ENCODE results near the gene PRDM5. TPM values are rescaled to one million over a fixed set of nuclear protein-coding genes. Genes with fewer than 3 reads are reported as not detected.

Gene PRDM5
- total and polyA plus RNA-seq, 2 of the 13 experiments (the other 11 are each of a cell fraction or from before 2014, with no cell fraction given): not detected

DNA sequence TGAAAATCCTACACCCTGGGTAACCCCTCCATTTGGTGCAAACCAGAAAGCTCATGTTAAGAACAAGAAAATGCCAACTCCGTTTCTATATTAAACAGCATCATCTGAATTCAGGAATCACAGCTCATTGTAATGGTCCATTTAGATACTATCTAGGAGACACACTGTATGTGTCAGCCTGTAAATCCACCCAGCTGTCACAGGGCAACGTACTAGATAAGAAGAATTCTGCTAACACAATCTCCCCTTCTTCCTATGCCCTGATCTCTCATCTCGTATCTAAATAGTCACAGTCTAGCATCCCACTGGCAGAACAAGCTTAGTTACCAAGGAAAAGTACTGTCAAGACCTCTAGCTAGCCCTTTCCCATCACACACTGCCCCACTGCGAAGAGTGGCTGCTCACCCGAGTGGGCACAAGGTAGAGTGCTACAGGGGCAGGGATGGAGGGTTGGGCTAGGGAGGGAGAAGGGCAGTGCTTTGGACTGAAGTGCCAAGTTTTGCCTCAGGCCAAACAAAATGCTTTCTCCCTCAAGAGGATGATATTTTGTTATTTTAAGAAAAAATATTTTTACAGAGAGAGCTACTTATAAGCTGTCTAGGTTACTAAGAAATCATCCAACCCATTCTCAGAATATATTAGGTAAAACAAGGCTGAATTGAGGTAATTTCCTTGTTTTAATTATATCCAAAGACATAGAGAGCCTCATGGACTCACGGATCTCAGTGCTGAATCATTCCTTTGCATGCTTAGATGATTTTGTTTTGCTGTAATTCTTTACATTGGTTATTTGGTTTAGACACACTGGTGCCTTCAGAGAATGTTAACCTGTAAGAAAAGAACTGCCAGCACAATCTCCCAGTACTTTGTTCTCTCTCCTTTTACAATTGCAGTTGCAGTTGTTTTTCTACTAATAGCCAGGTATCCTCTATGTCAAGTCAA lies 196.6 kb downstream of the PRDM5 start:
- FAIRE-seq (no peak), DNase-seq (ENCODE audit: low spot score) (no peak), ATAC-seq (no peak)
- Histone ChIP-seq H3K9ac (ENCODE audit: insufficient read depth, low read depth, low read length) (no peak overlapping the region), H3K27me3 (ENCODE audit: control insufficient read depth in 1 of 2, insufficient read depth in 2 of 2, low read length in 2 of 2) (no peaks in the 10 kb centered on the region), H3K79me2 (ENCODE audit: insufficient read depth, low read length) (no peaks in the 10 kb centered on the region), H3K36me3 (replicated peaks in 1 of 2; ENCODE audit: control insufficient read depth in 1 of 2, insufficient read depth in 2 of 2, low read length in 2 of 2) (no peaks in the 10 kb centered on the region), H3K4me2 (ENCODE audit: low read depth, low read length) (no peak overlapping the region), H4K20me1 (ENCODE audit: insufficient read depth, low read length) (no peaks in the 10 kb centered on the region), H3K4me1 (ENCODE audit: insufficient read depth, low read length) (no peaks in the 10 kb centered on the region), H3K27ac (ENCODE audit: extremely low read length, insufficient read depth, low read length) (no peak overlapping the region), H3K4me3 (replicated peaks in 1 of 3; ENCODE audit: insufficient read depth in 1 of 3, low read depth in 2 of 3, low read length in 3 of 3) (no peak overlapping the region), H2AFZ (ENCODE audit: low read length) (no peak overlapping the region), H3K9me3 (ENCODE audit: low read length) (no peaks in the 10 kb centered on the region)
- 1% methylated on average over 6 of the region's 6 CpGs for WGBS (ENCODE audit: low lambda C conversion rate)
- POLR2A ChIA-PET: no interaction called here
- CTCF ChIA-PET (ENCODE audit: low intra/inter-chr PET ratio, low total read pairs): no interaction called here
- BruUV-seq (replicated peaks): no TSS peak
- in situ Hi-C loops (cut with HindIII; ENCODE audit: extremely low pct_ligation_motif_present, low pct_unique_long_range_greater_than_20kb): no loop called here
- TF ChIP-seq, protein P1, sequence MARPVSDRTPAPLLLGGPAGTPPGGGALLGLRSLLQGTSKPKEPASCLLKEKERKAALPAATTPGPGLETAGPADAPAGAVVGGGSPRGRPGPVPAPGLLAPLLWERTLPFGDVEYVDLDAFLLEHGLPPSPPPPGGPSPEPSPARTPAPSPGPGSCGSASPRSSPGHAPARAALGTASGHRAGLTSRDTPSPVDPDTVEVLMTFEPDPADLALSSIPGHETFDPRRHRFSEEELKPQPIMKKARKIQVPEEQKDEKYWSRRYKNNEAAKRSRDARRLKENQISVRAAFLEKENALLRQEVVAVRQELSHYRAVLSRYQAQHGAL (CRISPR knock-in tag; IDR thresholded peaks at IDR 0.05; ENCODE audit: not compliant biosample characterization): no peak
- no peak for TF ChIP-seq YEATS2 (CRISPR knock-in tag; IDR thresholded peaks at IDR 0.05; ENCODE audit: borderline replicate concordance)
- no peak for TF ChIP-seq MAFK (conservative IDR thresholded peaks at IDR 0.05 in 1 of 2, IDR thresholded peaks at IDR 0.05 in 1 of 2; ENCODE audit: low read length in 2 of 2)
- no peak for TF ChIP-seq NCOA1 (CRISPR knock-in tag; IDR thresholded peaks at IDR 0.05)
- no peak for TF ChIP-seq HNRNPH1 (optimal IDR thresholded peaks at IDR 0.05; ENCODE audit: low read depth, low read length)
- TF ChIP-seq ZNF383 (CRISPR knock-in tag; IDR thresholded peaks at IDR 0.05; ENCODE audit: borderline replicate concordance): no peak
- no peak for TF ChIP-seq ZNF101 (CRISPR knock-in tag; IDR thresholded peaks at IDR 0.05; ENCODE audit: borderline replicate concordance, low read depth)
- TF ChIP-seq, protein P2, sequence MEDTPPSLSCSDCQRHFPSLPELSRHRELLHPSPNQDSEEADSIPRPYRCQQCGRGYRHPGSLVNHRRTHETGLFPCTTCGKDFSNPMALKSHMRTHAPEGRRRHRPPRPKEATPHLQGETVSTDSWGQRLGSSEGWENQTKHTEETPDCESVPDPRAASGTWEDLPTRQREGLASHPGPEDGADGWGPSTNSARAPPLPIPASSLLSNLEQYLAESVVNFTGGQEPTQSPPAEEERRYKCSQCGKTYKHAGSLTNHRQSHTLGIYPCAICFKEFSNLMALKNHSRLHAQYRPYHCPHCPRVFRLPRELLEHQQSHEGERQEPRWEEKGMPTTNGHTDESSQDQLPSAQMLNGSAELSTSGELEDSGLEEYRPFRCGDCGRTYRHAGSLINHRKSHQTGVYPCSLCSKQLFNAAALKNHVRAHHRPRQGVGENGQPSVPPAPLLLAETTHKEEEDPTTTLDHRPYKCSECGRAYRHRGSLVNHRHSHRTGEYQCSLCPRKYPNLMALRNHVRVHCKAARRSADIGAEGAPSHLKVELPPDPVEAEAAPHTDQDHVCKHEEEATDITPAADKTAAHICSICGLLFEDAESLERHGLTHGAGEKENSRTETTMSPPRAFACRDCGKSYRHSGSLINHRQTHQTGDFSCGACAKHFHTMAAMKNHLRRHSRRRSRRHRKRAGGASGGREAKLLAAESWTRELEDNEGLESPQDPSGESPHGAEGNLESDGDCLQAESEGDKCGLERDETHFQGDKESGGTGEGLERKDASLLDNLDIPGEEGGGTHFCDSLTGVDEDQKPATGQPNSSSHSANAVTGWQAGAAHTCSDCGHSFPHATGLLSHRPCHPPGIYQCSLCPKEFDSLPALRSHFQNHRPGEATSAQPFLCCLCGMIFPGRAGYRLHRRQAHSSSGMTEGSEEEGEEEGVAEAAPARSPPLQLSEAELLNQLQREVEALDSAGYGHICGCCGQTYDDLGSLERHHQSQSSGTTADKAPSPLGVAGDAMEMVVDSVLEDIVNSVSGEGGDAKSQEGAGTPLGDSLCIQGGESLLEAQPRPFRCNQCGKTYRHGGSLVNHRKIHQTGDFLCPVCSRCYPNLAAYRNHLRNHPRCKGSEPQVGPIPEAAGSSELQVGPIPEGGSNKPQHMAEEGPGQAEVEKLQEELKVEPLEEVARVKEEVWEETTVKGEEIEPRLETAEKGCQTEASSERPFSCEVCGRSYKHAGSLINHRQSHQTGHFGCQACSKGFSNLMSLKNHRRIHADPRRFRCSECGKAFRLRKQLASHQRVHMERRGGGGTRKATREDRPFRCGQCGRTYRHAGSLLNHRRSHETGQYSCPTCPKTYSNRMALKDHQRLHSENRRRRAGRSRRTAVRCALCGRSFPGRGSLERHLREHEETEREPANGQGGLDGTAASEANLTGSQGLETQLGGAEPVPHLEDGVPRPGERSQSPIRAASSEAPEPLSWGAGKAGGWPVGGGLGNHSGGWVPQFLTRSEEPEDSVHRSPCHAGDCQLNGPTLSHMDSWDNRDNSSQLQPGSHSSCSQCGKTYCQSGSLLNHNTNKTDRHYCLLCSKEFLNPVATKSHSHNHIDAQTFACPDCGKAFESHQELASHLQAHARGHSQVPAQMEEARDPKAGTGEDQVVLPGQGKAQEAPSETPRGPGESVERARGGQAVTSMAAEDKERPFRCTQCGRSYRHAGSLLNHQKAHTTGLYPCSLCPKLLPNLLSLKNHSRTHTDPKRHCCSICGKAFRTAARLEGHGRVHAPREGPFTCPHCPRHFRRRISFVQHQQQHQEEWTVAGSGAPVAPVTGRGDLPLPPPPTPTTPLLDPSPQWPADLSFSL (CRISPR knock-in tag; IDR thresholded peaks at IDR 0.05): no peak
- no peak for TF ChIP-seq SIN3A (IDR thresholded peaks at IDR 0.05; ENCODE audit: borderline replicate concordance, low read depth, low read length)
- TF ChIP-seq, protein P3, sequence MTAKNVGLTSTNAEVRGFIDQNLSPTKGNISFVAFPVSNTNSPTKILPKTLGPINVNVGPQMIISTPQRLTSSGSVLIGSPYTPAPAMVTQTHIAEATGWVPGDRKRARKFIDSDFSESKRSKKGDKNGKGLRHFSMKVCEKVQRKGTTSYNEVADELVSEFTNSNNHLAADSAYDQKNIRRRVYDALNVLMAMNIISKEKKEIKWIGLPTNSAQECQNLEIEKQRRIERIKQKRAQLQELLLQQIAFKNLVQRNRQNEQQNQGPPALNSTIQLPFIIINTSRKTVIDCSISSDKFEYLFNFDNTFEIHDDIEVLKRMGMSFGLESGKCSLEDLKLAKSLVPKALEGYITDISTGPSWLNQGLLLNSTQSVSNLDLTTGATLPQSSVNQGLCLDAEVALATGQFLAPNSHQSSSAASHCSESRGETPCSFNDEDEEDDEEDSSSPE (CRISPR knock-in tag; IDR thresholded peaks at IDR 0.05): no peak
- no peak for TF ChIP-seq ZNF282 (IDR thresholded peaks at IDR 0.05; ENCODE audit: partially characterized antibody)
- TF ChIP-seq, protein P4, sequence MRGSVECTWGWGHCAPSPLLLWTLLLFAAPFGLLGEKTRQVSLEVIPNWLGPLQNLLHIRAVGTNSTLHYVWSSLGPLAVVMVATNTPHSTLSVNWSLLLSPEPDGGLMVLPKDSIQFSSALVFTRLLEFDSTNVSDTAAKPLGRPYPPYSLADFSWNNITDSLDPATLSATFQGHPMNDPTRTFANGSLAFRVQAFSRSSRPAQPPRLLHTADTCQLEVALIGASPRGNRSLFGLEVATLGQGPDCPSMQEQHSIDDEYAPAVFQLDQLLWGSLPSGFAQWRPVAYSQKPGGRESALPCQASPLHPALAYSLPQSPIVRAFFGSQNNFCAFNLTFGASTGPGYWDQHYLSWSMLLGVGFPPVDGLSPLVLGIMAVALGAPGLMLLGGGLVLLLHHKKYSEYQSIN (CRISPR knock-in tag; IDR thresholded peaks at IDR 0.05; ENCODE audit: borderline replicate concordance): no peak
- TF ChIP-seq ZNF160 (CRISPR knock-in tag; IDR thresholded peaks at IDR 0.05): no peak
- intact Hi-C loops (cut with micrococcal nuclease; ENCODE audit: unreplicated experiment): no loop called here
